ENCODE measurements around the gene CARD10. TPM values are rescaled to one million over a fixed set of nuclear protein-coding genes. Genes with fewer than 3 reads are reported as not detected.

The CARD10 gene
- total and polyA plus RNA-seq, 2 of the 13 experiments (the other 11 are each of a cell fraction or from before 2014, with no cell fraction given): 35.2 to 55.8 TPM

DNA sequence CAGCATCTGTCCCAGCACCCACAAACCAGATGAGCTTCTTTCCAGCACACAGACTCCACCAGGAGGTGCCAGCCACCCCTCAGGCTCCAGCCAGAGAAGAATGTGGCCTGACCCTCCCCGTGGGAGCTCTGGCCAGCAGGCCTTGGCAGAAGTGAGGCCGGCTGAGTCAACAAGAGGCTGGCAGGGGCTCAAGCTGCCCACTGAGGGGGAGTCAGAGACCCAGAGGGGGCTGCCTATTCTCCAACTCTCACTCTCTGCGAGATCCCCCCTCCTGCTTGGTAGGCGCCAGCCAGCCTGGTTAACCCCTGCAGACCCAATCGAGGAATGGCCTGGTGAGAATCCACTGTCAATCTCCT, 30.5 kb upstream of the CARD10 start:
- Histone ChIP-seq H3K27me3 (ENCODE audit: control insufficient read depth in 1 of 2, insufficient read depth in 2 of 2, low read length in 2 of 2) (no peaks in the 10 kb centered on the region), H3K4me3 (replicated peaks in 1 of 3; ENCODE audit: insufficient read depth in 1 of 3, low read depth in 2 of 3, low read length in 3 of 3) (no peak overlapping the region), H3K4me1 (ENCODE audit: insufficient read depth, low read length) (peaks cover 95% of the 10 kb centered on the region), H3K4me2 (ENCODE audit: low read depth, low read length) (peak overlapping the region; percentile 19; the same call in 1 of the 2 replicates), H3K9ac (ENCODE audit: insufficient read depth, low read depth, low read length) (no peak overlapping the region), H4K20me1 (ENCODE audit: insufficient read depth, low read length) (no peaks in the 10 kb centered on the region), H2AFZ (ENCODE audit: low read length) (no peak overlapping the region), H3K79me2 (ENCODE audit: insufficient read depth, low read length) (no peaks in the 10 kb centered on the region), H3K9me3 (ENCODE audit: low read length) (no peaks in the 10 kb centered on the region), H3K36me3 (replicated peaks in 1 of 2; ENCODE audit: control insufficient read depth in 1 of 2, insufficient read depth in 2 of 2, low read length in 2 of 2) (no peaks in the 10 kb centered on the region), H3K27ac (ENCODE audit: extremely low read length, insufficient read depth, low read length) (no peak overlapping the region)
- no peak for FAIRE-seq
- ChIA-PET POLR2A (interaction anchor here (1.4 to 16.3 kb wide), 2 partner anchors 13 to 30 kb away, joined by 4 to 976 read pairs; partner anchors contain the start of genes CDC42EP1 and LGALS2), CTCF (ENCODE audit: low intra/inter-chr PET ratio, low total read pairs) (interaction anchor here (1.4 to 1.8 kb wide), 2 partner anchors 11 to 13 kb away, joined by 3 to 5 read pairs; partner anchors contain the start of gene CDC42EP1)
- intact Hi-C loops (cut with micrococcal nuclease; ENCODE audit: unreplicated experiment) (no loop called here), in situ Hi-C loops (cut with HindIII; ENCODE audit: extremely low pct_ligation_motif_present, low pct_unique_long_range_greater_than_20kb) (loop anchor here (10.0 kb wide), 1 partner anchor 55 kb away; the partner anchor contains the start of gene GGA1)
- no peak for ATAC-seq
- WGBS (ENCODE audit: low lambda C conversion rate): no CpG with 5 or more reads among the region's 5 CpGs
- no TSS peak for BruUV-seq (replicated peaks)
- no peak for DNase-seq (ENCODE audit: low spot score)
- TF ChIP-seq, protein P1, sequence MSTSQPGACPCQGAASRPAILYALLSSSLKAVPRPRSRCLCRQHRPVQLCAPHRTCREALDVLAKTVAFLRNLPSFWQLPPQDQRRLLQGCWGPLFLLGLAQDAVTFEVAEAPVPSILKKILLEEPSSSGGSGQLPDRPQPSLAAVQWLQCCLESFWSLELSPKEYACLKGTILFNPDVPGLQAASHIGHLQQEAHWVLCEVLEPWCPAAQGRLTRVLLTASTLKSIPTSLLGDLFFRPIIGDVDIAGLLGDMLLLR (CRISPR knock-in tag; IDR thresholded peaks at IDR 0.05): no peak
- TF ChIP-seq ZIK1 (CRISPR knock-in tag; IDR thresholded peaks at IDR 0.05; ENCODE audit: borderline replicate concordance, low read depth) (no peak), TP53 (CRISPR knock-in tag; conservative IDR thresholded peaks at IDR 0.05) (no peak), DNMT1 (CRISPR knock-in tag; IDR thresholded peaks at IDR 0.05) (no peak), MAF1 (CRISPR knock-in tag; IDR thresholded peaks at IDR 0.05; ENCODE audit: borderline replicate concordance) (no peak), ZNF441 (CRISPR knock-in tag; IDR thresholded peaks at IDR 0.05; ENCODE audit: borderline replicate concordance) (no peak), ZNF160 (CRISPR knock-in tag; IDR thresholded peaks at IDR 0.05) (no peak), SKI (IDR thresholded peaks at IDR 0.05; ENCODE audit: partially characterized antibody) (no peak), NFE2 (CRISPR knock-in tag; IDR thresholded peaks at IDR 0.05) (no peak), ZNF329 (CRISPR knock-in tag; IDR thresholded peaks at IDR 0.05; ENCODE audit: low read depth) (no peak), ZNF839 (CRISPR knock-in tag; IDR thresholded peaks at IDR 0.05; ENCODE audit: borderline replicate concordance) (no peak)
- TF ChIP-seq, protein P2, sequence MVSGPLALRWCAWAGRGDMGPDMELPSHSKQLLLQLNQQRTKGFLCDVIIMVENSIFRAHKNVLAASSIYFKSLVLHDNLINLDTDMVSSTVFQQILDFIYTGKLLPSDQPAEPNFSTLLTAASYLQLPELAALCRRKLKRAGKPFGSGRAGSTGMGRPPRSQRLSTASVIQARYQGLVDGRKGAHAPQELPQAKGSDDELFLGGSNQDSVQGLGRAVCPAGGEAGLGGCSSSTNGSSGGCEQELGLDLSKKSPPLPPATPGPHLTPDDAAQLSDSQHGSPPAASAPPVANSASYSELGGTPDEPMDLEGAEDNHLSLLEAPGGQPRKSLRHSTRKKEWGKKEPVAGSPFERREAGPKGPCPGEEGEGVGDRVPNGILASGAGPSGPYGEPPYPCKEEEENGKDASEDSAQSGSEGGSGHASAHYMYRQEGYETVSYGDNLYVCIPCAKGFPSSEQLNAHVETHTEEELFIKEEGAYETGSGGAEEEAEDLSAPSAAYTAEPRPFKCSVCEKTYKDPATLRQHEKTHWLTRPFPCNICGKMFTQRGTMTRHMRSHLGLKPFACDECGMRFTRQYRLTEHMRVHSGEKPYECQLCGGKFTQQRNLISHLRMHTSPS (CRISPR knock-in tag; IDR thresholded peaks at IDR 0.05; ENCODE audit: low read depth): peak; percentile 83
- TF ChIP-seq, protein P3, sequence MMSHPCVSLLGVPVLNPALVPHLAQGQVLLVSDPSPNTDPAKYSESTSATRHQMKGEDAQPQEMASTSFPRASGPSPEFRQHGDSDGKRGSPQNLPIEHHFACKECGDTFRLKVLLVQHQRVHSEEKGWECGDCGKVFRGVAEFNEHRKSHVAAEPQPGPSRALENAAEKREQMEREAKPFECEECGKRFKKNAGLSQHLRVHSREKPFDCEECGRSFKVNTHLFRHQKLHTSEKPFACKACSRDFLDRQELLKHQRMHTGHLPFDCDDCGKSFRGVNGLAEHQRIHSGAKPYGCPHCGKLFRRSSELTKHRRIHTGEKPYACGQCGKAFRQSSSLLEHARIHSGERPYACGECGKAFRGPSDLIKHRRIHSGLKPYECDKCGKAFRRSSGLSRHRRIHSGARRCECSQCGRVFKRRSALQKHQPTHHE (CRISPR knock-in tag; IDR thresholded peaks at IDR 0.05; ENCODE audit: borderline replicate concordance): no peak
- TF ChIP-seq, protein P4, sequence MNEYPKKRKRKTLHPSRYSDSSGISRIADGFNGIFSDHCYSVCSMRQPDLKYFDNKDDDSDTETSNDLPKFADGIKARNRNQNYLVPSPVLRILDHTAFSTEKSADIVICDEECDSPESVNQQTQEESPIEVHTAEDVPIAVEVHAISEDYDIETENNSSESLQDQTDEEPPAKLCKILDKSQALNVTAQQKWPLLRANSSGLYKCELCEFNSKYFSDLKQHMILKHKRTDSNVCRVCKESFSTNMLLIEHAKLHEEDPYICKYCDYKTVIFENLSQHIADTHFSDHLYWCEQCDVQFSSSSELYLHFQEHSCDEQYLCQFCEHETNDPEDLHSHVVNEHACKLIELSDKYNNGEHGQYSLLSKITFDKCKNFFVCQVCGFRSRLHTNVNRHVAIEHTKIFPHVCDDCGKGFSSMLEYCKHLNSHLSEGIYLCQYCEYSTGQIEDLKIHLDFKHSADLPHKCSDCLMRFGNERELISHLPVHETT (CRISPR knock-in tag; conservative IDR thresholded peaks at IDR 0.05): no peak
- TF ChIP-seq, protein P5, sequence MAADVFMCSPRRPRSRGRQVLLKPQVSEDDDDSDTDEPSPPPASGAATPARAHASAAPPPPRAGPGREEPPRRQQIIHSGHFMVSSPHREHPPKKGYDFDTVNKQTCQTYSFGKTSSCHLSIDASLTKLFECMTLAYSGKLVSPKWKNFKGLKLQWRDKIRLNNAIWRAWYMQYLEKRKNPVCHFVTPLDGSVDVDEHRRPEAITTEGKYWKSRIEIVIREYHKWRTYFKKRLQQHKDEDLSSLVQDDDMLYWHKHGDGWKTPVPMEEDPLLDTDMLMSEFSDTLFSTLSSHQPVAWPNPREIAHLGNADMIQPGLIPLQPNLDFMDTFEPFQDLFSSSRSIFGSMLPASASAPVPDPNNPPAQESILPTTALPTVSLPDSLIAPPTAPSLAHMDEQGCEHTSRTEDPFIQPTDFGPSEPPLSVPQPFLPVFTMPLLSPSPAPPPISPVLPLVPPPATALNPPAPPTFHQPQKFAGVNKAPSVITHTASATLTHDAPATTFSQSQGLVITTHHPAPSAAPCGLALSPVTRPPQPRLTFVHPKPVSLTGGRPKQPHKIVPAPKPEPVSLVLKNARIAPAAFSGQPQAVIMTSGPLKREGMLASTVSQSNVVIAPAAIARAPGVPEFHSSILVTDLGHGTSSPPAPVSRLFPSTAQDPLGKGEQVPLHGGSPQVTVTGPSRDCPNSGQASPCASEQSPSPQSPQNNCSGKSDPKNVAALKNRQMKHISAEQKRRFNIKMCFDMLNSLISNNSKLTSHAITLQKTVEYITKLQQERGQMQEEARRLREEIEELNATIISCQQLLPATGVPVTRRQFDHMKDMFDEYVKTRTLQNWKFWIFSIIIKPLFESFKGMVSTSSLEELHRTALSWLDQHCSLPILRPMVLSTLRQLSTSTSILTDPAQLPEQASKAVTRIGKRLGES (CRISPR knock-in tag; IDR thresholded peaks at IDR 0.05; ENCODE audit: borderline replicate concordance): no peak

Data from HepG2 (cell line).